Activated T-cell treated with anti-CD3 and anti-CD28 coated beads for 24 hours (primary cell): Measurements from ENCODE around the gene ZFP36.

Experiments used
- DNase-seq: peaks from one replicate; pipeline ENCODE4 v3.0.0-alpha.2; 2020; ENCODE audit warnings: low read depth

ZFP36 gene

GRCh38 chr19:39384839-39385568, 21.6 kb upstream of the ZFP36 start:
- no peak for DNase-seq

DNA sequence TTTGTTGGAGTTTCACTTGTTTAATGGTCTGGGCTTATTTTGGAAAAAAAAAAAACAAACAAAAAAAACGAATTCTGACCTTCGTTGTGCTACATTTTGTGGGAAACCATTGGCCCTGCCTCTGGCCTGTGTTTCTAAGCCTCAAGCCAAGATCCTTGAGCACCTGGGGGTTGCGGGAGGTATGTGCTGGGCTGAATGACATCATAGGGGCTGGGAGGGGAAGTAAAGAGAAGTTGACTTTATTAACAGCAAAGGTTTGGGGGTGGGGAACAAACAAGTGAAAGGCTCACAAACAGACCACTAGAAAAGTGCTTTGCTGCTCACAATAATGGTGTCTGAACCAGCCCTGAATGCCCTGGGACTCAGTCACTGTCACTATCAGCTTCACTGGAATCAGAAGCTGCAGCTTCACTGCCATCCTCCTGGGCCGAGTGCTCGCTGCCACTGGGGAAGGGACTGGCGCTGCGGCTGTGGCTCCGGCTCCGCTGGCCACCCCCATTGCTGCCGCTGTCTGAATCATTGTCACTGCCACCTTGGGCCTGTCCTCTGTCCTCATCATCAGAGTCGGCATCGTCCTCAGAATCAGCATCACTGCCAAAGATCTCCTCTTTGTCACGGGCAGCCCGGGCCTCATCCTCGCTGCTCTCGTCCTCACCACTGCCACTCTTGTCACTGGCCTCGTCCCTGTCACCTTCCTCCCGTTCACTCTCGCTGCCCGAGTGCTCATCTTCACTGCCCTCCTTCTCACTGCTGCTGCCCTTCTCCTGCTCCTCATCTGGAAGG, 20.8 kb upstream of the ZFP36 start:
- no peak for DNase-seq

GRCh38 chr19:39386557-39386956, 20.1 kb upstream of the ZFP36 start:
- no peak for DNase-seq

- DNase-seq, result no peak
These were observed 18.0 kb upstream of the ZFP36 start for GRCh38 chr19:39388657-39389056.

- DNase-seq, result no peak
These were observed 16.8 kb upstream of the ZFP36 start for GRCh38 chr19:39389631-39390414.

- DNase-seq, result peak; percentile 60
These were observed 16.2 kb upstream of the ZFP36 start for GRCh38 chr19:39390451-39390750.

- DNase-seq, result peak; percentile 95
These were observed 15.8 kb upstream of the ZFP36 start, which contains the start of the genes MED29 and PAF1 for GRCh38 chr19:39390751-39391437. TSS of gene MED29 (plus strand) at chr19:39391378. CDS start at chr19:39391423, 45 bp downstream. TSS of gene PAF1 (minus strand) at chr19:39391106. CDS start at chr19:39390864, 242 bp downstream.

GRCh38 chr19:39397360-39398296, 9.0 kb upstream of the ZFP36 start:
- peak; percentile 87 for DNase-seq

- no peak for DNase-seq
These were observed 8.3 kb upstream of the ZFP36 start for GRCh38 chr19:39398297-39398864.

GRCh38 chr19:39399668-39400050, 7.0 kb upstream of the ZFP36 start:
- DNase-seq, result no peak

DNA sequence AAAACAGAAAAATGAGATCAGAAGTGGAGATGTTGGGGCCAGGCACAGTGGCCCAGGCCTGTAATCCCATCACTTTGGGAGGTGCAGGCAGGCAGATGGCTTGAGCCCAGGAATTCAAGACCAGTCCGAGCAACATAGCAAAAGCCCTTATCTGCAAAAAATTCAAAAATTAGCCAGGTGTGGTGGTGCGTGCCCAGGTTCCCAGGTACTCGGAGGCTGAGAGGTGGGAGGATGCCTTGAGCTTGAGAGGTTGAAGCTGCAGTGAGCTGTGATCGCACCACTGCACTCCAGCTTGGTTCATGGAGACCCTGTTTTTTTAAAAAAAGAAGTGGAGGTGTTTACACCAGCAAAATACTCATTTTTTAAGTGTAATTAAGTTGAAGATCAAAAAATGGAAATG, 6.6 kb upstream of the ZFP36 start:
- DNase-seq, result no peak

- no peak for DNase-seq
These were observed 5.5 kb upstream of the ZFP36 start for GRCh38 chr19:39401070-39401548.

DNA sequence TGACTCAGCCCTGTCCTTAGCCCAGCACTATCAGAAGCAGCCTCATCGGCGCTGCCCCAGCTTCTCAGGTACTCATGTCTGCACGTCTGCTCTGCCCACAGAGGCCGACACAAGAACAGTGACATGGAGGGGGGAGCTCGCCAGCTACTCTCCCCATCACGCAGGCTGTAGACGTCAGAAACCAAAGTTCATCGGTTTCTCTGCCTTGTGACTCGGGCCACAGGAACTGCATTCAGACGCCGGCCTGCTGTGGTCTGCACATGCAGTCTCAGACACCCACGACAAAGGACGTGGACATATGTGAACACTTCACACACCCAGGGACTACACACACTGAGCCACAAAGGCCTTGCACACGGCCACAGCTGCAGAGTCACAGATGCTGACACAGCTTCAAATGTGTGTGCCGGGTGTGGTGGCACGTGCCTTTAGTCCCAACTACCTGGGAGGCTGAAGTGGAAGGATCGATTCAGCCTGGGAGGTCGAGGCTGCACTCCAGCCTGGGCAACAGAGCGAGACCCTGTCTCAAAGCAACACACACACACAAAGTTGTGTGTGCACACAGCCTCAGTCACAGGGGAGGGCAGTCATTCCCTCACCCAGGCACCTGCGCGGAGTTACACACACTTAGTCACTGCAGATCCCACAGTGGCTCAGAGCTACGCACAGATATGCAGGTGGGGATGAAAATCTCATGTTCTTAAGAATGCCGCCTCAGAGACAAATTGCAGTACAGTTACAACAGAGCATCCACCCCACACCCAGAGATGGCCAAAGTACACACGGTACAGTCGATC, 4.9 kb upstream of the ZFP36 start:
- DNase-seq, result peak; percentile 76

DNA sequence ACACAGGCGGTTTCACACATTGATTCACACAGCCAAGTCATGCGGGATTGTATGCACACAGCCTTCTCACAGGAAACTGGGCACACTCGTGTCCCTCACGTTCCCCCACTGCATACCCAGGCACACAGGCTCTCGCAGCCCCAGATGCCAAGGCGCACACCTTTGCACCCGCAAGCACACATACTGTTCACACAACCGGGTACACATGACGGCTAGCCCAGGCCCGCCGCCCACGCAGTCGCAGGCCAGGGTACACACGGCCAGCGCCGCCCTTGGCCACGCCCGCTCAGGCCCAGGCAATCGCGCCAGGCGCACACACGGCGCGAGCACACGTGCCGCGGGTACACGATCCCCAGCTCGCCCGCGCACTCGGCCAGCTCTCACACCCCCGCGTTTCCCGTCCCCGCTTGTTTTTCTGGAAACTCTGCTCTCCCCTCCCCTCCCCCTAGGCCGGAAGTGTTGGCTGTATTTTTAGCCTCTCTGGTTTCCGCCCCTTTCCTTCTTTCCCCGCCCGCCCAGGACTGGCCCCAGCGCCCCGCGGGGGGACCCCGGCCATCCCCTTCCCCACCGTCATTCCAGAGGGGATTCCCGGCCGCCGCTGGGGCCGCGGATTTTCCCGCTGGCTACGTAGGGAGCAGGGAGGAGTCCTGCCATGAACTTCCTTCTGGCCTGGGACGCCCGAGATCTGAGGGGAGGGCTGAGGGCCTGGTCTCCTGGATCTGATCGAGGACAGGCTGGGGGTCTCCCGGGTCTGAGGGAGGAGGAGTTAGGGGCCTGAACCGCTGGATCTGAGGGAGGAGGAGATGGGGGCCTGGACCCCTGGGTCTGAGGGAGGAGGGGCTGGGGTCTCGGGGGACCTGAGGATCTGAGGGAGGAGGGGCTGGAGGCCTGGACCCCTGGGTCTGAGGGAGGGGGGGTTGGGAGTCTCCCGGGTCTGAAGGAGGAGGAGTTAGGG, 4.0 kb upstream of the ZFP36 start:
- peak; percentile 83 for DNase-seq

GRCh38 chr19:39403331-39404312, 3.0 kb upstream of the ZFP36 start:
- peak; percentile 94 for DNase-seq

DNA sequence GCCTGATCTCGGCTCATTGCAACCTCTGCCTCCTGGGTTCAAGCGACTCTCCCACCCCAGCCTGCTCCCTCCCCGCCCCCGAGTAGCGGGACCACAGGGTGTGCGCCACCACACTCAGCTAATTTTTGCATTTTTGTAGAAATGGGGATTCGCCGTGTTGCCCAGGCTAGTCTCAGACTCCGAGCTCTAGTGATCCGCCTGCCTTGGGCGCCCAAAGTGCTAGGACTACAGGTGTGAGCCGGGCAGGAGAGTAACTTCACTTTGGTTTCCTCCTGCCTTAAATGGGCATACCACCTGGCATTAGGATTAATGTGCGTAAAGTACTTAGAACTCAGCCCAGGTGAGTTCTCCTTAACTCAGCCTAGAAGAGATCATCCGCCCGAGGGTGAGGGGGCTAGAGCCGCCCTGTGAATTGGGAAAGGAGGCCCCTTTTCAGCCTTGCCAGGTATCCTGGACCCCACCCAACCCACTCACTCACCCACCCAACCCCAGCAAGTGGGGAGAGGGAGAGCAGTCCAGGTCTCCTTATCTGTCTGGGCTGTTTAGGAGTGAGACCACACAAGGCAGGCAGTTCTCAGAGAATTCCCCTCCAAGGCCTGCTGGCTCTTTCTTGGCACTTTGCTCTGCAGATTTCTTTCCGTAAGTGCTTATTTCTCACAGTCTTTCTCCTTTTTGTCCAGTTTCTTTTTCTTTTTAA, 1.2 kb upstream of the ZFP36 start:
- DNase-seq, result no peak
